K562 (cell line): ENCODE results near the gene IP6K1. TPM values are rescaled to one million over a fixed set of nuclear protein-coding genes. Genes with fewer than 3 reads are reported as not detected.
A peak's percentile ranks its signal among the peaks of the same experiment; 100 is the strongest.

Experiments
- CBFA2T3 ChIP-seq: fragments of 450-650 bp; IDR thresholded peaks from 2 replicates; pipeline ENCODE4 v1.6.1; 2017
- CC2D1A ChIP-seq: fragments of 450-650 bp; IDR thresholded peaks from 2 replicates; pipeline ENCODE4 v1.6.1; 2017; ENCODE audit warnings: mild to moderate bottlenecking
- HIVEP1 ChIP-seq: fragments of 250-450 bp; sonication (Bioruptor Pico); IDR thresholded peaks from 2 replicates; pipeline ENCODE4 v1.4.0; 2020; ENCODE audit warnings: mild to moderate bottlenecking
- JUN ChIP-seq, 2 experiments: sonication (generic) in 1 of 2; formaldehyde crosslinking in 1 of 2; IDR thresholded peaks; 2 replicates each; pipeline versions ENCODE4 v1.6.1 to v1.8.0; 2012 to 2022; ENCODE audit warnings: borderline replicate concordance in 2 of 2, mild to moderate bottlenecking in 2 of 2, improper control_type of control experiment in 1 of 2, low read depth in 1 of 2, low read length in 1 of 2, missing genetic modification reagents in 1 of 2
- PHF20 ChIP-seq: fragments of 450-650 bp; IDR thresholded peaks from 2 replicates; pipeline ENCODE4 v1.6.1; 2018; ENCODE audit not compliant: partially characterized antibody
- POLR2A ChIP-seq: fragments of 450-650 bp; conservative IDR thresholded peaks from 2 replicates; pipeline ENCODE4 v1.6.1; 2016
- POLR2G ChIP-seq: fragments of 200-400 bp; formaldehyde crosslinking; IDR thresholded peaks from 2 replicates; pipeline ENCODE4 v1.6.1; 2017; ENCODE audit warnings: low read depth, mild to moderate bottlenecking, antibody characterized with exemption, low read length, moderate library complexity
- SPI1 ChIP-seq: IDR thresholded peaks from 2 replicates; pipeline ENCODE4 v1.6.1; 2011; ENCODE audit warnings: low read depth, low read length, control low read depth, borderline replicate concordance
- ZNF212 ChIP-seq: fragments of 450-650 bp; formaldehyde crosslinking; IDR thresholded peaks from 2 replicates; pipeline ENCODE4 v1.4.0; 2020; ENCODE audit warnings: mild to moderate bottlenecking
- ZNF75A ChIP-seq: fragments of 450-650 bp; formaldehyde crosslinking; IDR thresholded peaks from 2 replicates; pipeline ENCODE4 v1.4.0; 2020; ENCODE audit warnings: mild to moderate bottlenecking
- polyA plus RNA-seq, 8 experiments: library from polyadenylated mRNA; depleted of rRNA in 4 of 8; stranded (reverse) in 5 of 8; unstranded in 3 of 8; fragments of >200 nt; fragmentation: Nextera tagmentation in 2 of 8; fragmentation: Illumina TruSeq in 1 of 8; extraction: Ambion mirVana in 2 of 8; extraction: Trizol in 1 of 8; gene quantifications; 2 replicates each; pipeline versions ENCODE4 v1.2.1 to v1.2.3, GENCODE V29; 2011 to 2014; ENCODE audit warnings: inconsistent platforms in 1 of 8, missing spikeins in 1 of 8
- total RNA-seq, 7 experiments: library from RNA; depleted of rRNA in 6 of 7; stranded (reverse); fragments of >200 nt in 6 of 7; fragmentation: Illumina TruSeq in 2 of 7; extraction: Trizol in 2 of 7; gene quantifications; 2 replicates each; pipeline versions ENCODE4 v1.2.1 to v1.2.3, GENCODE V29; 2011 to 2021; ENCODE audit warnings: low replicate concordance in 1 of 7
- TF ChIP-seq, protein P1 (sequence below), 2 experiments: fragments of 150-350 bp in 1 of 2; IDR thresholded peaks; 2 replicates each; pipeline ENCODE4 v1.6.1; 2012 to 2016; ENCODE audit warnings: low read depth in 2 of 2, low read length in 2 of 2, mild to moderate bottlenecking in 1 of 2, moderate library complexity in 1 of 2
- TF ChIP-seq, protein P2 (sequence below), 2 experiments: fragments of 450-650 bp; IDR thresholded peaks; 2 replicates each; pipeline ENCODE4 v1.6.1; 2016; ENCODE audit warnings: mild to moderate bottlenecking in 2 of 2, borderline replicate concordance in 1 of 2, low read depth in 1 of 2, moderate library complexity in 1 of 2

The IP6K1 gene
- total and polyA plus RNA-seq, 9 of the 15 experiments (the other 6 are each of a cell fraction or from before 2014, with no cell fraction given): 0.46 to 29.2 (median 13.1) TPM

DNA sequence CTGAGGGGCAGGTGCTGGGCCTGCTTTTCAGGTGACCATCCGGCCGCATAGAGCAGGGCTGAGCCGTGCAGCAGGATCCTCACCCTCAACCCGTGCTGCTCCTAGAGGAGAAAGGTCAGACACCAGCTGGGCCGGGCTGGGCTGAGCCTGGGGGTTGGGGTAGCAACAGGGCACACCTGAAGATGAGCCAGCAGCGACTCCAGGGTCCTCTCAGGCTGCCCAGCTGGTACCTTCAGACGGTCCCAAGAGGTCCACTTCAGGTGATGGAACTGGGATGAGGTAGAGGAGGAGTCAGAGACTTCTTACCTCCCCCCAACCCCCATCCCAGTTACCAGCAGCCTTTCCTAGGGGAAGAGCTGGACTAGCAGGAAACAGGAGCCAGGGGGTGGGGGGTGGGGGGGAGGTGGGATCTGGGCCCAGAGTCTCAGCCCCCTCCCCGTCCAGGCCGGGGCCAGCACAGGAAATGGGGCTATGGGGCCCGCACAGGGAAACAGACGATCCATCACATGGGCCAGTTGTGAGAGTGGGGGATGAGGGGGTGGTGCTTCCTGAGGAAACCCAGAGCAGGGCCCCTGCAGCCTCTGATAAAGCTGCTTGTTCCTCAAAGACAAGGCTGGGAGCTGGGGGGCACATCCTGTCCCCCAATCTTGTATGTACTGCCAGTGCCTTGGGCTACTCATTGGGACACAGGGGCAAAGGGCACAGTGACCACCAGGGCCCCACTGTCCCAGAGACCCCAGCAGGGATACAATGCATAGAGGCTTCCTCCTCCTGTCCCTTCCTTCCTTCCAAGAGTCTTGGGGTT is 19.8 kb upstream of the IP6K1 start (continued):
- TF ChIP-seq POLR2G (0 out of 2 replicates have a peak, but pooled peaks have one; percentile 14), ZNF75A (no peak), POLR2A (0 out of 2 replicates have a peak, but pooled peaks have one; percentile 27), HIVEP1 (CRISPR knock-in tag) (no peak), SPI1 (no peak), CC2D1A (peak; percentile 31; the same call in 1 of the 2 replicates), JUN (IDR thresholded peaks at IDR 0.05; ENCODE audit: borderline replicate concordance, low read depth, low read length) (no peak), JUN (CRISPR knock-in tag; IDR thresholded peaks at IDR 0.05; ENCODE audit: borderline replicate concordance) (no peak), PHF20 (no peak), CBFA2T3 (peak; percentile 87), ZNF212 (CRISPR knock-in tag) (no peak)
- TF ChIP-seq, protein P1, sequence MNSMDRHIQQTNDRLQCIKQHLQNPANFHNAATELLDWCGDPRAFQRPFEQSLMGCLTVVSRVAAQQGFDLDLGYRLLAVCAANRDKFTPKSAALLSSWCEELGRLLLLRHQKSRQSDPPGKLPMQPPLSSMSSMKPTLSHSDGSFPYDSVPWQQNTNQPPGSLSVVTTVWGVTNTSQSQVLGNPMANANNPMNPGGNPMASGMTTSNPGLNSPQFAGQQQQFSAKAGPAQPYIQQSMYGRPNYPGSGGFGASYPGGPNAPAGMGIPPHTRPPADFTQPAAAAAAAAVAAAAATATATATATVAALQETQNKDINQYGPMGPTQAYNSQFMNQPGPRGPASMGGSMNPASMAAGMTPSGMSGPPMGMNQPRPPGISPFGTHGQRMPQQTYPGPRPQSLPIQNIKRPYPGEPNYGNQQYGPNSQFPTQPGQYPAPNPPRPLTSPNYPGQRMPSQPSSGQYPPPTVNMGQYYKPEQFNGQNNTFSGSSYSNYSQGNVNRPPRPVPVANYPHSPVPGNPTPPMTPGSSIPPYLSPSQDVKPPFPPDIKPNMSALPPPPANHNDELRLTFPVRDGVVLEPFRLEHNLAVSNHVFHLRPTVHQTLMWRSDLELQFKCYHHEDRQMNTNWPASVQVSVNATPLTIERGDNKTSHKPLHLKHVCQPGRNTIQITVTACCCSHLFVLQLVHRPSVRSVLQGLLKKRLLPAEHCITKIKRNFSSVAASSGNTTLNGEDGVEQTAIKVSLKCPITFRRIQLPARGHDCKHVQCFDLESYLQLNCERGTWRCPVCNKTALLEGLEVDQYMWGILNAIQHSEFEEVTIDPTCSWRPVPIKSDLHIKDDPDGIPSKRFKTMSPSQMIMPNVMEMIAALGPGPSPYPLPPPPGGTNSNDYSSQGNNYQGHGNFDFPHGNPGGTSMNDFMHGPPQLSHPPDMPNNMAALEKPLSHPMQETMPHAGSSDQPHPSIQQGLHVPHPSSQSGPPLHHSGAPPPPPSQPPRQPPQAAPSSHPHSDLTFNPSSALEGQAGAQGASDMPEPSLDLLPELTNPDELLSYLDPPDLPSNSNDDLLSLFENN (IDR thresholded peaks at IDR 0.05; ENCODE audit: low read depth in 2 of 2, low read length in 2 of 2): peak in 1 of 2 experiments; percentile 56; a peak in 1 of 4 replicates
- TF ChIP-seq, protein P2, sequence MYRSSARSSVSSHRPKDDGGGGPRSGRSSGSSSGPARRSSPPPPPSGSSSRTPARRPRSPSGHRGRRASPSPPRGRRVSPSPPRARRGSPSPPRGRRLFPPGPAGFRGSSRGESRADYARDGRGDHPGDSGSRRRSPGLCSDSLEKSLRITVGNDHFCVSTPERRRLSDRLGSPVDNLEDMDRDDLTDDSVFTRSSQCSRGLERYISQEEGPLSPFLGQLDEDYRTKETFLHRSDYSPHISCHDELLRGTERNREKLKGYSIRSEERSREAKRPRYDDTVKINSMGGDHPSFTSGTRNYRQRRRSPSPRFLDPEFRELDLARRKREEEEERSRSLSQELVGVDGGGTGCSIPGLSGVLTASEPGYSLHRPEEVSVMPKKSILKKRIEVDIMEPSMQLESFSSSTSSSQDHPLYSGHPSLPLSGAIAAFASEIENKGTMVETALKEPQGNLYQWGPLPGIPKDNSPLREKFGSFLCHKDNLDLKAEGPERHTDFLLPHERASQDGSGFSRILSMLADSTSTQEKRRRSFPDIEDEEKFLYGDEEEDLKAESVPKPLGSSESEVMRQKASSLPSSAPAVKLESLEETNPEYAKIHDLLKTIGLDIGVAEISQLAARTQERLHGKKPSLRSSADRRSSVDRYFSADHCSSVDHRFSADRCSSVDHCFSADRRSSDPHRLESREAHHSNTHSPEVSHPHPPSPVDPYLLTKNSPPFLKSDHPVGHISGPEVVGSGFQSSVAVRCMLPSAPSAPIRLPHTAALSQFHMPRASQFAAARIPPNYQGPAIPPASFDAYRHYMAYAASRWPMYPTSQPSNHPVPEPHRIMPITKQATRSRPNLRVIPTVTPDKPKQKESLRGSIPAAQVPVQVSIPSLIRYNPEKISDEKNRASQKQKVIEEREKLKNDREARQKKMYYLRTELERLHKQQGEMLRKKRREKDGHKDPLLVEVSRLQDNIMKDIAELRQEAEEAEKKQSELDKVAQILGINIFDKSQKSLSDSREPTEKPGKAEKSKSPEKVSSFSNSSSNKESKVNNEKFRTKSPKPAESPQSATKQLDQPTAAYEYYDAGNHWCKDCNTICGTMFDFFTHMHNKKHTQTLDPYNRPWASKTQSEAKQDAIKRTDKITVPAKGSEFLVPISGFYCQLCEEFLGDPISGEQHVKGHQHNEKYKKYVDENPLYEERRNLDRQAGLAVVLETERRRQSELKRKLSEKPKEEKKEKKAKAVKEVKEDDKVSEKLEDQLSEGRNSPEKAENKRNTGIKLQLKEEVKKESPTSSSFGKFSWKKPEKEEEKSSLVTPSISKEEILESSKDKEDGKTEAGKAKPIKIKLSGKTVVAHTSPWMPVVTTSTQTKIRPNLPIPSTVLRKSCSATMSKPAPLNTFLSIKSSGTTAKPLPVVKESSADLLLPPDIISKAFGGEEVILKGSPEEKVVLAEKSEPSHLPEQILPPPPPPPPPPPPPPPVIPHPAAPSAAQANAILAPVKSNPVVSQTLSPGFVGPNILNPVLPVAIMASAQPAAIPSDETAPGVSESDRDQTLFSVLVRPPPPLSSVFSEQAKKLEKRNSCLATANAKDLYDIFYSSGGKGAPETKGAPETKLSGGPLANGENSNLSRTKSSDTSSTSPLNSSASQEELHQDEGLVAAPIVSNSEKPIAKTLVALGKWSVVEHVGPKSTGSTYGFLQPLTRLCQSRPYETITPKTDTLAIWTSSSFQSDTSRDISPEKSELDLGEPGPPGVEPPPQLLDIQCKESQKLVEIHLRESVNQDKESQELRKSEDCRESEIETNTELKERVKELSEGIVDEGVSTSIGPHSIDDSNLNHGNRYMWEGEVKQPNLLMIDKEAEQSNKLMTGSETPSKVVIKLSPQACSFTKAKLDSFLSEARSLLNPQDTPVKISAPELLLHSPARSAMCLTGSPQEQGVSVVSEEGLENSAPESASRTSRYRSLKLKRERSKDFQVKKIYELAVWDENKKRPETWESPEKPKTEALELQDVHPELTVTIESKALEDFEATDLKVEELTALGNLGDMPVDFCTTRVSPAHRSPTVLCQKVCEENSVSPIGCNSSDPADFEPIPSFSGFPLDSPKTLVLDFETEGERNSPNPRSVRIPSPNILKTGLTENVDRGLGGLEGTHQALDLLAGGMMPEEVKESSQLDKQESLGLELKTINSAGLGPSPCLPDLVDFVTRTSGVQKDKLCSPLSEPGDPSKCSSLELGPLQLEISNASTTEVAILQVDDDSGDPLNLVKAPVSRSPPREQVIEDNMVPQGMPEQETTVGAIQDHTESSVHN (IDR thresholded peaks at IDR 0.05; ENCODE audit: borderline replicate concordance in 1 of 2, low read depth in 1 of 2): no peak
